ENCODE measurements around the gene RASGEF1C. TPM values are rescaled to one million over a fixed set of nuclear protein-coding genes. Genes with fewer than 3 reads are reported as not detected.

The RASGEF1C gene
- total and polyA plus RNA-seq, 2 of the 13 experiments (the other 11 are each of a cell fraction or from before 2014, with no cell fraction given) = not detected

- TF ChIP-seq PATZ1 (CRISPR knock-in tag; IDR thresholded peaks at IDR 0.05) (0 out of 2 replicates have a peak, but pooled peaks have one; percentile 6), CENPX (CRISPR knock-in tag; IDR thresholded peaks at IDR 0.05) (no peak), MTA3 (CRISPR knock-in tag; IDR thresholded peaks at IDR 0.05) (no peak), ESRRA (CRISPR knock-in tag; IDR thresholded peaks at IDR 0.05; ENCODE audit: low read depth) (no peak), RNF2 (conservative IDR thresholded peaks at IDR 0.05; ENCODE audit: low read depth) (peak; percentile 29; the same call in 1 of the 2 replicates), ZMYM3 (CRISPR knock-in tag; IDR thresholded peaks at IDR 0.05) (no peak), JARID2 (CRISPR knock-in tag; IDR thresholded peaks at IDR 0.05; ENCODE audit: insufficient replicate concordance) (no peak), SMAD9 (CRISPR knock-in tag; IDR thresholded peaks at IDR 0.05) (peak; percentile 8; the same call in 1 of the 2 replicates), GATAD2A (CRISPR knock-in tag; IDR thresholded peaks at IDR 0.05) (peak; percentile 49; the same call in 1 of the 2 replicates), KMT2B (CRISPR knock-in tag; IDR thresholded peaks at IDR 0.05) (no peak), KDM5A (IDR thresholded peaks at IDR 0.05; ENCODE audit: borderline replicate concordance, low read length) (peak; percentile 2; the same call in 1 of the 2 replicates), ZNF280B (CRISPR knock-in tag; IDR thresholded peaks at IDR 0.05; ENCODE audit: borderline replicate concordance) (peak; percentile 5; the same call in 1 of the 2 replicates), NR2F1 (CRISPR knock-in tag; IDR thresholded peaks at IDR 0.05) (0 out of 4 replicates have a peak, but pooled peaks of 1 of the 2 experiments have one; percentile 59), XRCC5 (optimal IDR thresholded peaks at IDR 0.05; ENCODE audit: low read length) (peak; percentile 10), ZNF530 (CRISPR knock-in tag; IDR thresholded peaks at IDR 0.05; ENCODE audit: low read depth) (peak; percentile 95; the same call in 1 of the 2 replicates), EED (CRISPR knock-in tag; IDR thresholded peaks at IDR 0.05) (no peak), HMG20B (CRISPR knock-in tag; conservative IDR thresholded peaks at IDR 0.05) (0 out of 2 replicates have a peak, but pooled peaks have one; percentile 48), MED13 (CRISPR knock-in tag; IDR thresholded peaks at IDR 0.05) (no peak), ZNF296 (CRISPR knock-in tag; conservative IDR thresholded peaks at IDR 0.05) (0 out of 2 replicates have a peak, but pooled peaks have one; percentile 85), ZNF737 (CRISPR knock-in tag; IDR thresholded peaks at IDR 0.05; ENCODE audit: borderline replicate concordance) (peak; percentile 94), USF2 (IDR thresholded peaks at IDR 0.05; ENCODE audit: low read depth, low read length) (no peak), USF2 (CRISPR knock-in tag; IDR thresholded peaks at IDR 0.05; ENCODE audit: borderline replicate concordance) (0 out of 2 replicates have a peak, but pooled peaks have one; percentile 34), TIGD3 (CRISPR knock-in tag; IDR thresholded peaks at IDR 0.05; ENCODE audit: borderline replicate concordance) (peak; percentile 85; the same call in 1 of the 2 replicates)
These were observed 136.8 kb downstream of the RASGEF1C start (continued) for GRCh38 chr5:180072256-180072548.
